NCI-H226 (cell line): Measurements from ENCODE around the gene CEBPZ.
A peak's percentile ranks its signal among the peaks of the same experiment; 100 is the strongest.
"Not testable (repeated sequence)": the region's sequence is repeated elsewhere in the genome, so short reads cannot be mapped to it uniquely, and the experiment has no call there.

Experiments used
- DNase-seq: peaks from one replicate; pipeline ENCODE4 v3.0.0-alpha.2; 2015

The CEBPZ gene

GRCh38 chr2:37231241-37232130, at the start of gene CEBPZ, which contains the start of gene NDUFAF7:
CEBPZ (minus strand) TSS chr2:37231596; CDS start chr2:37231567, 29 bp downstream.
NDUFAF7 (plus strand) TSS chr2:37231658; CDS start chr2:37231706, 48 bp downstream.
- DNase-seq, result peak; percentile 93

- no peak for DNase-seq
These were observed 44.9 kb upstream of the CEBPZ start for GRCh38 chr2:37276291-37276690.

GRCh38 chr2:37274359-37274965, 43.1 kb upstream of the CEBPZ start:
- no peak for DNase-seq

GRCh38 chr2:37271376-37272067, 40.1 kb upstream of the CEBPZ start:
- no peak for DNase-seq

GRCh38 chr2:37268111-37268510, 36.7 kb upstream of the CEBPZ start:
- no peak for DNase-seq

GRCh38 chr2:37267685-37268084, 36.3 kb upstream of the CEBPZ start:
- DNase-seq, result no peak

GRCh38 chr2:37263839-37264238, 32.4 kb upstream of the CEBPZ start:
- DNase-seq, result no peak

GRCh38 chr2:37262522-37262921, 31.1 kb upstream of the CEBPZ start:
- DNase-seq, result no peak

- no peak for DNase-seq
These were observed 19.7 kb upstream of the CEBPZ start for GRCh38 chr2:37250869-37251740.

GRCh38 chr2:37246205-37246604, 14.8 kb upstream of the CEBPZ start:
- no peak for DNase-seq

- no peak for DNase-seq
These were observed 13.4 kb upstream of the CEBPZ start for GRCh38 chr2:37244755-37245154.

GRCh38 chr2:37244017-37244416, 12.6 kb upstream of the CEBPZ start:
- DNase-seq, result no peak

GRCh38 chr2:37243435-37243834, 12.0 kb upstream of the CEBPZ start:
- no peak for DNase-seq

GRCh38 chr2:37232131-37232933, 936 bp upstream of the CEBPZ start:
- no peak for DNase-seq

- DNase-seq, result no peak
These were observed 815 bp downstream of the CEBPZ start for GRCh38 chr2:37230581-37230980.

- no peak for DNase-seq
These were observed 2.6 kb downstream of the CEBPZ start for GRCh38 chr2:37228788-37229187.

- no peak for DNase-seq
These were observed 4.5 kb downstream of the CEBPZ start for GRCh38 chr2:37226863-37227262.

- not testable (repeated sequence) for DNase-seq
These were observed 6.3 kb downstream of the CEBPZ start for GRCh38 chr2:37225129-37225528.

GRCh38 chr2:37224063-37224462, 7.3 kb downstream of the CEBPZ start:
- DNase-seq, result no peak

GRCh38 chr2:37223131-37223530, 8.3 kb downstream of the CEBPZ start:
- DNase-seq, result no peak

GRCh38 chr2:37219046-37219445, 12.3 kb downstream of the CEBPZ start:
- no peak for DNase-seq

GRCh38 chr2:37215250-37215649, 16.1 kb downstream of the CEBPZ start:
- no peak for DNase-seq
